K562 (cell line): ENCODE results near the gene USP7. TPM values are rescaled to one million over a fixed set of nuclear protein-coding genes. Genes with fewer than 3 reads are reported as not detected.

Source experiments
- ATAC-seq: fragments of 200-7000 bp; cut with Tn5 transposase; 3 replicates; pipeline ENCODE4 v1.9.1; 2020; ENCODE audit warnings: moderate library complexity
- BruUV-seq: library from RNA; stranded (reverse); fragments of 400-500 nt; replicated peaks from 2 replicates; lab custom pipeline; 2021; lab: Mats Ljungman, UMichigan
- CTCF ChIA-PET: fragments of 300-600 bp; formaldehyde crosslinking; extraction: SDS; loops from one replicate; lab custom pipeline; 2021; ENCODE audit warnings: low intra/inter-chr PET ratio; lab: Yijun Ruan, JAX
- POLR2A ChIA-PET: fragments of 300-600, 350-650 bp; sonication (Branson Sonifier 250); formaldehyde crosslinking; extraction: SDS; loops from one replicate; lab custom pipeline; 2021; ENCODE audit warnings: antibody characterized with exemption, inconsistent platforms; lab: Yijun Ruan, JAX
- DNase-seq, 4 experiments: peaks; one replicate each; pipeline versions ENCODE4 v3.0.0 to v3.0.0-alpha.2; 2011 to 2018; ENCODE audit warnings: low spot score in 3 of 4, mixed read lengths in 3 of 4; ENCODE audit errors: extremely low read depth in 1 of 4
- FAIRE-seq: peaks from 2 replicates; lab custom pipeline; 2011; peaks lifted over from hg19 to GRCh38; lab: Jason Lieb, UNC
- H2AFZ ChIP-seq: 2 replicates; pipeline ENCODE4 v1.6.0; 2011; ENCODE audit warnings: low read depth, low read length, control low read depth, inconsistent platforms
- H3K27ac ChIP-seq: fragments of 200-600 bp; 3 replicates; pipeline ENCODE4 v1.8.0; 2011; ENCODE audit warnings: low read depth, mild to moderate bottlenecking, control low read depth, inconsistent platforms, low read length, moderate library complexity, mixed read lengths; ENCODE audit errors: extremely low read depth
- H3K27me3 ChIP-seq, 2 experiments: fragments of 300-600 bp in 1 of 2; 2 replicates in 1 of 2; 3 replicates in 1 of 2; pipeline versions ENCODE4 v1.6.0 to v1.8.0; 2011; ENCODE audit warnings: inconsistent platforms in 2 of 2, low read length in 2 of 2, mild to moderate bottlenecking in 1 of 2, mixed read lengths in 1 of 2, moderate library complexity in 1 of 2; ENCODE audit not compliant: control insufficient read depth in 2 of 2, insufficient read depth in 2 of 2
- H3K36me3 ChIP-seq: fragments of 300-600 bp; 3 replicates; pipeline ENCODE4 v1.8.0; 2011; ENCODE audit warnings: mild to moderate bottlenecking, low read length, inconsistent platforms; ENCODE audit not compliant: control insufficient read depth, insufficient read depth
- H3K4me1 ChIP-seq, 2 experiments: fragments of 200-600 bp in 1 of 2; replicated peaks in 1 of 2; 2 replicates in 1 of 2; 3 replicates in 1 of 2; pipeline versions ENCODE4 v1.5.1 to v1.8.0; 2011; ENCODE audit warnings: inconsistent platforms in 2 of 2, low read length in 2 of 2, mild to moderate bottlenecking in 1 of 2, mixed read lengths in 1 of 2, moderate library complexity in 1 of 2; ENCODE audit not compliant: control insufficient read depth in 2 of 2, insufficient read depth in 2 of 2
- H3K4me2 ChIP-seq: 2 replicates; pipeline ENCODE4 v1.6.1; 2011; ENCODE audit warnings: low read length, control low read depth, inconsistent platforms, mixed read lengths; ENCODE audit not compliant: insufficient read depth
- H3K4me3 ChIP-seq: fragments of 200-600 bp; sonication (generic), shearing (Covaris generic); 2 replicates; pipeline ENCODE4 v1.5.1; 2016; ENCODE audit warnings: control low read depth, inconsistent platforms
- H3K79me2 ChIP-seq: fragments of 200-600 bp; 3 replicates; pipeline ENCODE4 v1.8.0; 2011; ENCODE audit warnings: low read length, inconsistent platforms; ENCODE audit not compliant: control insufficient read depth, insufficient read depth
- H3K9ac ChIP-seq, 2 experiments: 2 replicates each; pipeline versions ENCODE4 v1.6.0 to v1.6.1; 2011; ENCODE audit warnings: low read depth in 2 of 2, low read length in 2 of 2, control low read depth in 1 of 2, inconsistent platforms in 1 of 2, mild to moderate bottlenecking in 1 of 2, mixed read lengths in 1 of 2; ENCODE audit not compliant: insufficient read depth in 1 of 2
- H3K9me1 ChIP-seq: one replicate; pipeline ENCODE4 v1.6.0; 2011; ENCODE audit warnings: inconsistent platforms, mild to moderate bottlenecking, low read length, moderate library complexity; ENCODE audit not compliant: control insufficient read depth, insufficient read depth
- H3K9me3 ChIP-seq: replicated peaks from 2 replicates; pipeline ENCODE4 v1.5.1; 2011; ENCODE audit warnings: low read depth, low read length, inconsistent platforms; ENCODE audit not compliant: control insufficient read depth, insufficient read depth
- H4K20me1 ChIP-seq: replicated peaks from 2 replicates; pipeline ENCODE4 v1.6.1; 2011; ENCODE audit warnings: low read length, inconsistent platforms, mixed read lengths; ENCODE audit not compliant: control insufficient read depth, insufficient read depth
- CEBPB ChIP-seq: fragments of 450-650 bp; IDR thresholded peaks from 2 replicates; pipeline ENCODE4 v1.6.1; 2016; ENCODE audit warnings: missing genetic modification characterization, missing compliant biosample characterization
- CHD1 ChIP-seq: fragments of 200-600 bp; sonication (generic); IDR thresholded peaks from one replicate; pipeline ENCODE4 v1.6.1; 2012; ENCODE audit warnings: mild to moderate bottlenecking, moderate library complexity, low read length, inconsistent platforms
- FOXK1 ChIP-seq: sonication (generic); formaldehyde crosslinking; IDR thresholded peaks from 2 replicates; pipeline ENCODE4 v1.8.0; 2022; ENCODE audit warnings: missing genetic modification reagents, mild to moderate bottlenecking, borderline replicate concordance
- FUS ChIP-seq: fragments of 200-400 bp; formaldehyde crosslinking; optimal IDR thresholded peaks from 2 replicates; pipeline ENCODE3; 2017; ENCODE audit warnings: low read depth, low read length
- GABPB2 ChIP-seq: fragments of 250-450 bp; sonication (Bioruptor Pico); conservative IDR thresholded peaks from 2 replicates; pipeline ENCODE4 v1.5.1; 2021; ENCODE audit warnings: mild to moderate bottlenecking
- KDM4B ChIP-seq, 2 experiments: fragments of 450-650 bp in 1 of 2; sonication (generic) in 1 of 2; IDR thresholded peaks; 2 replicates each; pipeline ENCODE4 v1.6.1; 2016 to 2017; ENCODE audit warnings: borderline replicate concordance in 2 of 2, antibody characterized with exemption in 1 of 2, low read depth in 1 of 2, mild to moderate bottlenecking in 1 of 2
- PHF8 ChIP-seq: fragments of 200-600 bp; sonication (generic); IDR thresholded peaks from 2 replicates; pipeline ENCODE4 v1.6.1; 2012; ENCODE audit warnings: mixed run types, mild to moderate bottlenecking, inconsistent platforms, low read length, moderate library complexity, borderline replicate concordance
- POLR2AphosphoS2 ChIP-seq: IDR thresholded peaks from 2 replicates; pipeline ENCODE4 v1.6.1; 2012; ENCODE audit warnings: low read length, improper control_type of control experiment
- POLR2G ChIP-seq: fragments of 200-400 bp; formaldehyde crosslinking; IDR thresholded peaks from 2 replicates; pipeline ENCODE4 v1.6.1; 2017; ENCODE audit warnings: low read depth, mild to moderate bottlenecking, antibody characterized with exemption, low read length, moderate library complexity
- RB1 ChIP-seq: fragments of 450-650 bp; IDR thresholded peaks from 2 replicates; pipeline ENCODE4 v1.6.1; 2017; ENCODE audit warnings: low read depth, mild to moderate bottlenecking
- RBBP5 ChIP-seq: fragments of 200-600 bp; sonication (generic); IDR thresholded peaks from 2 replicates; pipeline ENCODE4 v1.6.1; 2012; ENCODE audit warnings: borderline replicate concordance, mild to moderate bottlenecking, low read length, control low read depth, inconsistent platforms; ENCODE audit not compliant: insufficient read depth, poor library complexity, severe bottlenecking
- RBM34 ChIP-seq: fragments of 200-400 bp; formaldehyde crosslinking; IDR thresholded peaks from 2 replicates; pipeline ENCODE4 v1.6.1; 2018; ENCODE audit warnings: low read length, borderline replicate concordance; ENCODE audit not compliant: insufficient read depth
- SOX6 ChIP-seq: fragments of 450-650 bp; IDR thresholded peaks from 2 replicates; pipeline ENCODE4 v1.6.1; 2014; ENCODE audit warnings: mild to moderate bottlenecking
- TSHZ1 ChIP-seq: fragments of 250-450 bp; sonication (Bioruptor Pico); IDR thresholded peaks from 2 replicates; pipeline ENCODE4 v1.4.0; 2020; ENCODE audit warnings: mild to moderate bottlenecking, moderate library complexity
- ZFX ChIP-seq: sonication (generic); formaldehyde crosslinking; IDR thresholded peaks from 2 replicates; pipeline ENCODE4 v1.8.0; 2022; ENCODE audit warnings: mild to moderate bottlenecking, missing genetic modification reagents, moderate library complexity
- ZNF398 ChIP-seq: fragments of 250-450 bp; sonication (Bioruptor Pico); IDR thresholded peaks from 2 replicates; pipeline ENCODE4 v1.8.0; 2021; ENCODE audit warnings: moderate library complexity, mild to moderate bottlenecking, inconsistent platforms
- WGBS: fragments of 100-300 bp; shearing (Covaris generic); methylation state at CpG from one replicate; pipeline ENCODE4 v1.1.6; 2016; ENCODE audit warnings: low coverage, mixed read lengths; ENCODE audit not compliant: insufficient coverage; ENCODE audit errors: missing lambda C conversion rate; 5-methylcytosine and 5-hydroxymethylcytosine counted together
- in situ Hi-C: fragments of 300-500 bp; cut with MboI; formaldehyde crosslinking; loops from 4 replicates; pipeline ENCODE4 v1.15.0; 2018; ENCODE audit warnings: inconsistent platforms, mixed read lengths
- intact Hi-C: fragments of 100-400 bp; cut with micrococcal nuclease; formaldehyde crosslinking; loops from 2 replicates; pipeline ENCODE4 v1.14.2; 2022
- polyA plus RNA-seq, 8 experiments: library from polyadenylated mRNA; depleted of rRNA in 4 of 8; stranded (reverse) in 5 of 8; unstranded in 3 of 8; fragments of >200 nt; fragmentation: Nextera tagmentation in 2 of 8; fragmentation: Illumina TruSeq in 1 of 8; extraction: Ambion mirVana in 2 of 8; extraction: Trizol in 1 of 8; gene quantifications; 2 replicates each; pipeline versions ENCODE4 v1.2.1 to v1.2.3, GENCODE V29; 2011 to 2014; ENCODE audit warnings: inconsistent platforms in 1 of 8, missing spikeins in 1 of 8
- total RNA-seq, 7 experiments: library from RNA; depleted of rRNA in 6 of 7; stranded (reverse); fragments of >200 nt in 6 of 7; fragmentation: Illumina TruSeq in 2 of 7; extraction: Trizol in 2 of 7; gene quantifications; 2 replicates each; pipeline versions ENCODE4 v1.2.1 to v1.2.3, GENCODE V29; 2011 to 2021; ENCODE audit warnings: low replicate concordance in 1 of 7

USP7 gene
- total and polyA plus RNA-seq, 9 of the 15 experiments (the other 6 are each of a cell fraction or from before 2014, with no cell fraction given) = 17.1 to 145 (median 57.9) TPM

DNA sequence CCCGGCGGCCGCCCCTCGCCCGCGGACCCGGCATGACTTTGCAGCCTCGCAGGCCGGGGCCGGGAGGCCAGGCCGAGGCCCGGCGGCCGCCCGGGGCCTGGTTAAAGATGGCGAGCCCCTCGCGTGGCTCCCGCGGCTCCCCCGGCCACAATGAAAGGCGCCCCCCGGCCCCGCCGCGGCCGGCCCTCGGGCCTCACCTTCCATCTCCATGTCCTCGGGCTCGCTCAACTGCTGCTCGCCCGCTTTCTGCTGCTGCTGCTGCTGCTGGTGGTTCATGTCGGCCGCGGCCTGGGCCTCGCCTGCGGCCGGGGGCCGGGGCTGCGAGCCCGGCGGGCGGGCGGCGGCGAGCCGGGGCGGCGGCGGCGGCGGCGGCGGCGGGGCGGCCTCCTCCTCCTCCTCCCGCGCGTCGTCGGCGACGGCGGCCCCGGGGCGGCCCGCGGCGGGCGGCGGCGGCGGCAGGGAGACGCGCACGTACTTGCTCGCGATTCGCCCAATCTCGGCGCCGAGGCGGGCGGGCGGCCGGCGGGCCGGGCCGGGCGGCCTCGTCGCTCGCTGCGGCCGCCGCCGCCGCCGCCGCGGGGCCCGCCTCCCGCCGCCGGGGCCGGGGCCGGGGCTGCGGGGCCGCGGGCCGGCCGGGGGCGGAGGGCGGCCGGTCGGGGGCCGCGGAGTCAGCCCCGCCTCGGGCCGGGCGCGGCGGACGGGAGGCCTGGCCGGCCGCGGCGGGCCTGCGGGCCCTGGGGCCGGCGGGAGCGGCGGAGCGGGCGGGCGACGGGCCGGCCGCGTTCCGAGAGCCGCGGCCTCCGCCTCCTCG lies 491 bp downstream of the USP7 start:
- in situ Hi-C loops (no loop called here), intact Hi-C loops (loop anchor here (5.0 kb wide), 1 partner anchor 44 kb away; no protein-coding TSS in a partner anchor)
- WGBS = 2% methylated on average over 22 of the region's 146 CpGs
- H3K79me2 ChIP-seq = peaks cover 49% of the 10 kb centered on the region
- no peaks in the 10 kb centered on the region for H3K27me3 ChIP-seq
- H3K9ac ChIP-seq = peak overlapping the region; percentile 63 to 97; a peak in 3 of 4 replicates
- peak in 2 of 4 experiments; percentile 40 to 79 for DNase-seq
- 0 out of 3 replicates have a peak, but pooled peaks cover 4% of the 10 kb centered on the region for H3K36me3 ChIP-seq
- POLR2A ChIA-PET = interaction anchor here (0.6 to 1.1 kb wide), 4 partner anchors 12 to 147 kb away, joined by 3 to 6 read pairs (median 4); no protein-coding TSS in a partner anchor
- no peaks in the 10 kb centered on the region for H3K9me1 ChIP-seq
- H4K20me1 ChIP-seq = peaks cover 43% of the 10 kb centered on the region
- H3K4me2 ChIP-seq = peak overlapping the region; percentile 91
- FAIRE-seq = no peak
- no peak for ATAC-seq
- H2AFZ ChIP-seq = no peak overlapping the region
- CTCF ChIA-PET = no interaction called here
- H3K4me1 ChIP-seq = peaks cover 40 to 55% of the 10 kb centered on the region in 2 experiments
- H3K9me3 ChIP-seq = no peaks in the 10 kb centered on the region
- peak overlapping the region; percentile 60 for H3K4me3 ChIP-seq
- H3K27ac ChIP-seq = peak overlapping the region; percentile 63; the same call in 2 of the 3 replicates
- no TSS peak for BruUV-seq
- TF ChIP-seq RBM34 = no peak
- TF ChIP-seq PHF8 = peak; percentile 48; the same call in 1 of the 2 replicates
- 0 out of 2 replicates have a peak, but pooled peaks have one; percentile 4 for TF ChIP-seq RB1
- peak; percentile 47; the same call in 1 of the 2 replicates for TF ChIP-seq POLR2G
- no peak for TF ChIP-seq GABPB2 (CRISPR knock-in tag)
- TF ChIP-seq POLR2AphosphoS2 = no peak
- TF ChIP-seq CEBPB (tag) = no peak
- TF ChIP-seq SOX6 = no peak
- TF ChIP-seq KDM4B (IDR thresholded peaks at IDR 0.05; ENCODE audit: borderline replicate concordance in 2 of 2, low read depth in 1 of 2) = no peak
- TF ChIP-seq FOXK1 (CRISPR knock-in tag) = no peak
- peak; percentile 74 for TF ChIP-seq CHD1
- TF ChIP-seq RBBP5 = peak; percentile 75
- TF ChIP-seq FUS = no peak
- TF ChIP-seq TSHZ1 (CRISPR knock-in tag) = no peak
- peak; percentile 54; the same call in 1 of the 2 replicates for TF ChIP-seq ZFX
- no peak for TF ChIP-seq ZNF398 (CRISPR knock-in tag)
